Measurements from ENCODE around the gene ANXA4. TPM values are rescaled to one million over a fixed set of nuclear protein-coding genes. Genes with fewer than 3 reads are reported as not detected.

The ANXA4 gene
- total and polyA plus RNA-seq, 2 experiments from 2014 or later: 6.7 to 11.5 TPM

GRCh38 chr2:69693059-69693774 lies 48.7 kb upstream of the ANXA4 start:
- DNase-seq (ENCODE audit: low spot score) (no peak), ATAC-seq (no peak)
- Histone ChIP-seq H4K20me1 (replicated peaks; ENCODE audit: insufficient read depth) (no peaks in the 10 kb centered on the region), H3F3A (replicated peaks; ENCODE audit: low read depth) (no peaks in the 10 kb centered on the region), H3K4me2 (no peak overlapping the region), H3K36me3 (ENCODE audit: insufficient read depth) (no peaks in the 10 kb centered on the region), H2AFZ (no peak overlapping the region; the same call in 1 of the 2 replicates), H3K79me2 (replicated peaks; ENCODE audit: insufficient read depth) (no peaks in the 10 kb centered on the region), H3K4me3 (no peak overlapping the region), H3K27ac (ENCODE audit: low read depth) (no peak overlapping the region), H3K4me1 (ENCODE audit: insufficient read depth) (no peaks in the 10 kb centered on the region), H3K27me3 (ENCODE audit: insufficient read depth) (no peaks in the 10 kb centered on the region), H3K9me2 (ENCODE audit: insufficient read depth) (no peaks in the 10 kb centered on the region)
- Mint-ChIP-seq H3K36me3 (ENCODE audit: low read depth) (no peaks in the 10 kb centered on the region), H3K4me3 (no peak overlapping the region), H3K9me3 (no peaks in the 10 kb centered on the region; the same call in 2 of the 3 replicates), H3K27me3 (ENCODE audit: insufficient read depth, low read depth, poor library complexity) (no peaks in the 10 kb centered on the region), H3K4me1 (peaks cover 4% of the 10 kb centered on the region; the same call in 2 of the 3 replicates), H3K27ac (peak overlapping the region; percentile 21; the same call in 1 of the 2 replicates)
- TF ChIP-seq ZNF462 (CRISPR knock-in tag; IDR thresholded peaks at IDR 0.05): no peak
- TF ChIP-seq, protein P1, sequence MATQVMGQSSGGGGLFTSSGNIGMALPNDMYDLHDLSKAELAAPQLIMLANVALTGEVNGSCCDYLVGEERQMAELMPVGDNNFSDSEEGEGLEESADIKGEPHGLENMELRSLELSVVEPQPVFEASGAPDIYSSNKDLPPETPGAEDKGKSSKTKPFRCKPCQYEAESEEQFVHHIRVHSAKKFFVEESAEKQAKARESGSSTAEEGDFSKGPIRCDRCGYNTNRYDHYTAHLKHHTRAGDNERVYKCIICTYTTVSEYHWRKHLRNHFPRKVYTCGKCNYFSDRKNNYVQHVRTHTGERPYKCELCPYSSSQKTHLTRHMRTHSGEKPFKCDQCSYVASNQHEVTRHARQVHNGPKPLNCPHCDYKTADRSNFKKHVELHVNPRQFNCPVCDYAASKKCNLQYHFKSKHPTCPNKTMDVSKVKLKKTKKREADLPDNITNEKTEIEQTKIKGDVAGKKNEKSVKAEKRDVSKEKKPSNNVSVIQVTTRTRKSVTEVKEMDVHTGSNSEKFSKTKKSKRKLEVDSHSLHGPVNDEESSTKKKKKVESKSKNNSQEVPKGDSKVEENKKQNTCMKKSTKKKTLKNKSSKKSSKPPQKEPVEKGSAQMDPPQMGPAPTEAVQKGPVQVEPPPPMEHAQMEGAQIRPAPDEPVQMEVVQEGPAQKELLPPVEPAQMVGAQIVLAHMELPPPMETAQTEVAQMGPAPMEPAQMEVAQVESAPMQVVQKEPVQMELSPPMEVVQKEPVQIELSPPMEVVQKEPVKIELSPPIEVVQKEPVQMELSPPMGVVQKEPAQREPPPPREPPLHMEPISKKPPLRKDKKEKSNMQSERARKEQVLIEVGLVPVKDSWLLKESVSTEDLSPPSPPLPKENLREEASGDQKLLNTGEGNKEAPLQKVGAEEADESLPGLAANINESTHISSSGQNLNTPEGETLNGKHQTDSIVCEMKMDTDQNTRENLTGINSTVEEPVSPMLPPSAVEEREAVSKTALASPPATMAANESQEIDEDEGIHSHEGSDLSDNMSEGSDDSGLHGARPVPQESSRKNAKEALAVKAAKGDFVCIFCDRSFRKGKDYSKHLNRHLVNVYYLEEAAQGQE (IDR thresholded peaks at IDR 0.05; ENCODE audit: unreplicated experiment): no peak
- TF ChIP-seq EZH2 (IDR thresholded peaks at IDR 0.05; ENCODE audit: low read depth, unreplicated experiment): no peak
- no peak for TF ChIP-seq ETS1 (IDR thresholded peaks at IDR 0.05)
- no peak for TF ChIP-seq EZH2phosphoT487 (IDR thresholded peaks at IDR 0.05; ENCODE audit: unreplicated experiment)
- TF ChIP-seq CTCF (conservative IDR thresholded peaks at IDR 0.05; ENCODE audit: low read depth in 2 of 2): no peak
- no peak for TF ChIP-seq ZNF114 (CRISPR knock-in tag; IDR thresholded peaks at IDR 0.05)
- TF ChIP-seq POLR2AphosphoS5 (IDR thresholded peaks at IDR 0.05; ENCODE audit: low read depth): no peak
- no peak for TF ChIP-seq JUNB (IDR thresholded peaks at IDR 0.05; ENCODE audit: unreplicated experiment)
